NCI-H526 treated with DMSO at 0.1 percent for 48 hours (cell line): ENCODE data around the gene RUSC2.
"Not testable (repeated sequence)": the region's sequence is repeated elsewhere in the genome, so short reads cannot be mapped to it uniquely, and the experiment has no call there.

Source experiments
- DNase-seq: peaks from one replicate; lab custom pipeline; 2025; lab: John Stamatoyannopoulos, UW

Gene RUSC2

DNA sequence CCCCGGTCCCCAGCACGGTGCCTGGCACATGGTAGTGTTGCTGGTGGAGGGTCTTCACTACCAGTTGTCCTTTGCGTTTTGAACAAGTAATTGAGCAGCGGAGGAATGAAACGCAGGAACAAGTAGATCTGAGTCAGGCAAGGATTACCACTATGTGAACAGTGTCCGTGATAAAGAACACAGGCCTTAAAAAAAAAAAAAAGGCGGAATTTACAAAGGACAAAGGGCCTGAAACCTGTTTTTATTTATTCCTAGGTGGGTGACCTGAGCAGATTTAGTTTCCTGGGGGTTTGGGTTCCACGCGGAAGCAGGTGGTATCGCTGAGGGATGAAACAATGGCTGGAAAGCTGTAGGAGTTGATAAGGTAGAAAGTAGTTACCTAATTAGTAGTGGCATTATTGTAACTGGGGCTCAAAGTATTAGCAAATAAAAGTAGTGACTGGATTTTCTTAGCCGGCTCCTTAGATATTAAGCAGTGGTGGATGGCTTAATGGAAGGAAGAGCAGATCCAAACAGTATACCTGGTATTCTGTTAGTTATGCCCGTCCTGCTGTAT is 1.1 kb downstream of the RUSC2 start:
- peak; percentile 32 for DNase-seq

DNA sequence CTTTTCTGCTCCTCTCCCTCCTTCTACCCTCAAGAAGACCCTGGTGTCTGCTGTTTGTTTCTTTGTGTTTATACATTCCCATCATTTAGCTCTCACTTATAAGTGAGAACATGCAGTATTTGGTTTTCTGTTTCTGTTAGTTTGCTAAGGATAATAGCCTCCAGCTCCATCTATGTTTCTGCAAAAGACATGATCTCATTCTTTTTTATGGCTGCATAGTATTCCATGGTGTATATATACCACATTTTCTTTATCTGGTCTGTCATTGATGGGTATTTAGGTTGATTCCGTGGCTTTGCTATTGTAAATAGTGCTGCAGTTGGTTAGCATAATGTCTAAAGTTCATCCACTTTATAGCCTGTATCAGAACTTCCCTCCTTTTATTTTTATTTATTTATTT is 3.2 kb downstream of the RUSC2 start:
- DNase-seq, result not testable (repeated sequence)

DNA sequence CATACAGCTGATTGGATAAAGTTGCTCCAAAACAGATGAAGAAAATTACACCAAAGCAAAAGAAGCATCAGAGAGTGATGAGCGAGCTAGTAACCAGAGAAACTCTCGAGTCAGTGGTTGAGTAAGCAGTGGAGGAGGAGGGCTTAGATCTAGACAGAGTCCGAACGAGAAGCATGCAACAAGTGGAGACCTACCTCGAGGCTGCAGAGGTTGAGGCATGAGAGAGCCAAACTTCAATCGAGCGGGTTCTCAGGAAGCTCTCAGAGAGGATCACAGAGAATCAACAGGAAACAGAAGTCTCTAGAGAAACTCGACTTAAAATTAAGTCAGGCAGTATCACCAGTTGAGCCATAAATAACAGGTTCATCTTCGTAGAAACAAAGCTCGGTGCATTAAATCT is 6.1 kb downstream of the RUSC2 start:
- DNase-seq, result no peak

DNA sequence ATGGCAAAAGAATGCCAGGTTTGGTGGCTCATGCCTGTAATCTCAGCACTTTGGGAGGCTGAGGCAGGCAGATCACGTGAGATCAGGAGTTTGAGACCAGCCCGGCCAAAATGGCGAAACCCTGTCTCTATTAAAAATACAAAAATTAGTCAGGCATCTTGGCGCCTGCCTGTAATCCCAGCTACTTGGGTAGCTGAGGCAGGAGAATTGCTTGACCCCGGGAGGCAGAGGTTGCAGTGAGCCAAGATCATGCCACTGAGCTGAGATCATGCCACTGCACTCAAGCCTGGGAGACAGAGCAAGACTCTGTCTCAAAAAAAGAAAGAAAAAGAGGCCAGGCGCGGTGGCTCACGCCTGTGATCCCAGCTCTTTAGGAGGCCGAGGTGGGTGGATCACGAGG is 8.3 kb downstream of the RUSC2 start:
- not testable (repeated sequence) for DNase-seq

DNA sequence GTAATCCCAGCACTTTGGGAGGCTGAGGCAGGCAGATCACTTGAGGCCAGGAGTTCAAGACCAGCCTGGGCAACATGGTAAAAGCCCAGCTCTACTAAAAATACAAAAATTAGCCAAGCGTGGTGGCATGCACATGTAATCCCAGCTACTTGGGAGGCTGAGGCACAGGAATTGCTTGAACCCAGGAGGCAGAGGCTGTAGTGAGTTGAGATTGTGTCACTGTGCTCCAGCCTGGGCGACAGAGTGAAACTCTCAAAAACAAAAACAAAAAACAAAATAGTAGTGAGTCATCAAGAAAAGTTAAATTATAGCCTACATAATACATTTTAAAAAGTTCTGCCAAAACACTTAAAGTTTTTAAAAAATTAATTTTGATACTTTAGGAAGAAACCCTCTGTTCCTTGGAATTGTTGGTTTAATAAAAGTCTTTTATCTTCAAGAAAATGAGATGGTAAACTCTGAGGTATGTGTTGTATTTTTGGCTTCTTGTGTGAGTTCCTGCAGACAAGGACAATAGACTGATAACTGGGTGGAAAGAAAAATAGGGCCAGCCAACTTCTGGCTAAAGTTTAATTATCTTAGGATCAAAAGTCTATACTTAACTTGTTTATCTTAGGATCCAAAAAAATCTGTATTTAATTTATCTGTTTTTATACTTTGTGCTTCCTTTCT is 9.3 kb downstream of the RUSC2 start:
- no peak for DNase-seq

DNA sequence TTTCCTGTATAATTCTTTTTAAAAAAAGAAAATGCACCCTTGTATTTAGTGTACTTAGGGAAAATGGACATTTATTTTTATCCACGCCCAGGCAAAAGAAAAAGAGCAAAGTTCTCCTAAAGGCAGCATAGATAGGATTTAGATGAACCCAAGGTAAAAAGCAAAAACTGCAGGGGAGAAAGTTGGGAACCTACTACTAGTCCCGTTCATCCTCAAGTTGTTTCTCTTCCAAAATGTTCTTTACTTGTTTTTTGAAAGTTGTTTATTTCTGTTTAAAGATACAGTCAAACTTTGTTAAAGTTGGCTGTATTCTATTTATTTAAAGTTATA is 9.8 kb downstream of the RUSC2 start:
- DNase-seq, result no peak

DNA sequence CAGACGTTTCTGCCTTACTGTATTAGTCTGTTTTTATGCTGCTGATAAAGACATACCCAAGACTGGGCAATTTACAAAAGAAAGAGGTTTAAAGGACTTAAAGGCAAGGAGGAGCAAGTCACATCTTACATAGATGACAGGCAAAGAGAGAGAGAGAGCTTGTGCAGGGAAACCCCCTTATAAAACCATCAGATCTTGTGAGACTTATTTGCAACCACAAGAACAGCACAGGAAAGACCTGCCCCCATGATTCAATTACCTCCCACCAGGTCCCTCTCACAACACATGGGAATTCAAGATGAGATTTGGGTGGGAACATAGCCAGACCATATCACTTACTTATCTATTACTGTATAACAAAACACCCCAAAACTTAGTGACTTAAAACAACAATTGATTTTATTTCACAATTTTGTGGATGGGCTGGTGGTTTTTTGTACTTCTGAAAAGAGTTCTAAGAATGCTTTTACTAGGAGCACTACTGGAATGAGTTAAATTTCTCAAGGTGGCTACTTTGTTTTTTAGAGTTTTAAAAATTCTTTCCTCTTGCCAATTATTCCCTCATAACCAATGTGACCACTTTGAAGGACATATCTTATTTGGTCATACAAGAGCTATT is 10.3 kb downstream of the RUSC2 start:
- DNase-seq, result no peak

DNA sequence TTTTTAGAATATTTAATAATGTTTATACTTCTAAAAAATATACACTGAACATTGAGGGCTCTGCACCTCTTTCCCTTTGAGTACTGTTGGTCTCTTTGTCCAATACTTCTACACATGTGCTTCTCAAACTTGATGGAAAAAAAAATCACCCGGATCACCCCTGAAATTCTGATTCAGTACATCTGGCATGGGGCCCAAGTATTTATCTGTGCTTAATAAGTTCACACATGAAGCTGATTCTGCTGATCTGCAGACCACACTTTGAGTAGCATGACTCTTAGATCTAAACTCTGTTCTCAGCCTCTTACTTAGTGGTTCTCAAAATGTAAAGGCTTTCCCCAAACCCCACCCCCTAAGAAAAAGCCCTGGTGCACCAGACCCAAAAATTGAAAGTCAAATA is 12.0 kb downstream of the RUSC2 start:
- no peak for DNase-seq

DNA sequence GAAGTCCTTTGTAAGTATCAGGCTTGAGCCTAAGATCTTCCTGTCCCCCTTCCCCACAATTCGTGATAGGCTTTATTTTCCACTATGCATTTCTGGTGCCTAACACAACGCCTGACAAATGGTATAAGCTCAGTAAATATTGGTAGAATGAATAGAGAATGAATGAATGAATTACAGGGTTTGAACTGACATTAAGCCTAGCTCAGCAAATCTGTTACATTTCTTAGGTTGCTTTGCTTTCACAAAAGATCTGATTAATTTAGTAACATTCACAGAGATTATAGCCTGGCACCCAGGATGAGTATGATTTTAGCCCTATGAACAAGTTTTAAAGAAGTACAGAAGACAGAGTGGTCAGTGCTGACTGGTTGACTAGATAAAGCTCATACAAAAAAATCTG is 16.4 kb downstream of the RUSC2 start:
- no peak for DNase-seq

DNA sequence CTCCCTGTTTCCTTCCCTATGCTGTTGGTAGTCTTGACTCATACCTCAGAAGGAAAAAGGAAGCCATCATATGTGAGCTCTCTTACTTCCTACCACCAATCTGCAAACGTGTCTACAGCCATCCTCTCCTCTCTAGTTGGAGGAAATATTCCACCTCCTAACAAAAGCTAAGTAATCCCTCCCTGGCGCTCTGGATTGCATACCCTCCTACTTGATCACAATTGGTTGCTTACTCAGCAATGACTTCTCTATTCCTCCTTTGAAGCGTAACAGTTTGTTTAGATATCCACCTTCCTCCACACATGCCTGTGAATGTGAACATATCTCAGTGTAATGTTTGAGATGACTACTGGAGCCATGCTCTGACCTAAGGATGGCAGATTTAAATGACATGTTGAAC is 18.2 kb downstream of the RUSC2 start:
- no peak for DNase-seq

DNA sequence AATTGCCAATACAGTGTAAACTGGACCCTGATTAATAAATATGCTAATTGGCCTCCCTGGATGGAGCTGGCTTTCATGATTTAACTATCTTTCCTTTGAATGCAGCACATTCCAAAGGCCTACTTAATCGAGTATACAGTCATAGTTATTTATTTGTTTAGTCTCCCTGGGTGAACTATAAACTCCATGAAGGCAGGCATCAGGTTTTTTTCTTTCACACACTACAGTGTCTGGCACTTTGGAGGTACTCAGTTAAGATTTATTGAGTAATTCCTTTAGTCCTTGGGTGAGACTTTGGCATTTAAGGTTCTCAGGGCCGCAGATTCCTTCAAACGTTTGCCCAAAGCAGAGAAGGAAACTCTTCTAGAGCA is 20.5 kb downstream of the RUSC2 start:
- DNase-seq, result no peak

DNA sequence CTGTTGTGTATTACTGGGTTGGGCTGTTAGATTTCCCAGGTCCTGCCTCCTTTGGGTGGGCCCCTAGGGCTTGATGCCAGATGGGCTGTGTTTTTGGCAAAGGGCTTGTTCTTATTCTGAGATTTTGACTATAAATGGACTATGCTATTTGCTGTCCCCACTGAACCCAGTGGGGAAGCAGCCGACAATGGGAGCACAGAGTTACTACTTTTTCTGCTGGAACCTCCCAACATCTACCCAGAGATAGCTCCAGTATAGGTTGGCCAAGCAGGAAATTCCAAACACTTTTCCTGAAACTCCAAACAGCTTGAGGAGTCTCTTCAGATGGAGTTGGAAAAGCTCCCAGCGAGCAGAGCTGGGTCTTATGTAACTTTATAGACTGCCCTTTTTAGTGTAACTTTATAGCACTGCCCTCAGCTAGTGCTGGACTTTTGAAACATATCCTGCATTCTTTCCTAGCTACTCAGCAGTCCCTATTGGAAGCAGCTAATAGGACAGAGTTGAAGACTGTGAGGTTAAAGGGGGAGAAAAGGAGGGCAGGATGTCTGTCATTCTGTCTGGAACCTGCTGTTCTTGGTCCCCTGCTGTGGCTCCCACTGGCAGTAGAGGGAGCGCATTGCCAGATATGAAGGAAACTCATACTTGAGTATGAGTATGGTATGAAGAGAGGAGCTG is 21.0 kb downstream of the RUSC2 start:
- DNase-seq, result no peak

DNA sequence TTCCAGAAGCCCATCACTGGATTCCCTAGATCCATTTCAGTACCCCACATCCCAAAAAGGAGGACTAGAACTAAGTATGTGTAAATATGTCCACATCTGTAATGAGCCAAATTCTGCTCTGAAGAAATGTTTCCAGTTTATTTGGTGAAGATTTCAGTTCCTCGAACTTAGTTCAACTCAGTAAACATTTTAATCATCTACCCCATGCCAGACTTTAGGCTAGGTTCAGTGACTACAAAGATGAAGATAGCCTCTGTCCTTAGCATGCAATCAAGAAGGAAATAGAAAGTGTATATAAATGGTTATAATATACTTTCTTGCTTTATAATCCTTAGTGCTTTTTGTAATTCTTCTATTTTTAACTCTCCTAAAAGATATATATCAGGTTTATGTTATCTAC is 21.5 kb downstream of the RUSC2 start:
- no peak for DNase-seq

DNA sequence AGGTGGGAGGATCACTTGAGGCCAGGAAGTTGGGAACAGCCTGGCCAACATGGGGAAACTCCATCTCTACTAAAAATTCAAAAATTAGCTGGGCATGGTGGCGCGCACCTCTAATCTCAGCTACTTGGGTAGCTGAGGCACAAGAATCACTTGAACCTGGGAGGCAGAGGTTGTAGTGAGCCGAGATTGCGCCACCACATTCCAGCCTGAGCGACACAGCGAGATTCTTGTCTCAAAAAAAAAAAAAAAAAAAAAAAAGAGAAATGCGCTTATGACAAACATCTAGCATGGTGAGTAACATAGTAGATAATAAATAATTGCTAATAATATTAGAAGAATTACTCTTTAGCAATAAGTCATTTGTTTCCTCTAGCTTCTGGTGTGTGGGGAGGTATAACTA is 25.9 kb downstream of the RUSC2 start:
- no peak for DNase-seq

DNA sequence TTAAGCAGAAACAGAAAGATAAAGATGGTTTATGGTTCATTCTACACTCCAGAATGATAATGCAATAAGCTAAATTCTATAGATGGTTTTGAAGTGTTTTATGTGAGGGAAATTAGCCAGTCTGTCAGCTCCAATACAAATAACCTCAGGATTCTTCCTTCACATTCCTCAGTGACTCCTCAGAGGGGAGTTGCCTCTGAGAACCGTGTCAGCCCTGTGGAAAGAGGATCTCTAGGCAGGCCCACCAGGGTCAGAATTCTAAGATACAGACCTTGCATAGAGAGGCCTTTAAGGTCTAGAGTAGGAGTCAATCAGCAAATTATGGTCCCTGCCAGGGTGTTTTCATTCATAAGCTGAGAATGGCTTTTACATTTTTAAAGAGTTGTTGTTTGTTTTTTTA is 26.6 kb downstream of the RUSC2 start:
- DNase-seq, result no peak

DNA sequence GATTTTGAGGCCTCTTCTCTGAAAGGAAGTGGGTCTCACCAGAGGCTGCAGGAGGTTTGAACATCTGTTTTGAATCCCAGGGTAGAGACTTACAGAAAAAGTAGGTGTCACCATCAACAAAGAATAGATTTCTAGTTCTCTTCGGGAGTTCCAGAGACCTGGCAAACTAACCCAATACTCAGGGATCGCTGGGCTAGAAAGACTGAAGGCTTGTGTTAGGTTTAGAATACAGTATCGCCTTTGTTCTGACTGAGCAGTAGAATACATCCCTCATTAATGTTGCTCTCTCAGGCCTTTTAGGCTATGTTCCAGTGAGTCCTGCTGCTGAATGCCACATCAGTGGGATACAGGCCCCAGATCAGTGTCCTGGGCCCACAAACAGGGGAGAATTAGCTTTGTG is 27.2 kb downstream of the RUSC2 start:
- DNase-seq, result peak; percentile 36

DNA sequence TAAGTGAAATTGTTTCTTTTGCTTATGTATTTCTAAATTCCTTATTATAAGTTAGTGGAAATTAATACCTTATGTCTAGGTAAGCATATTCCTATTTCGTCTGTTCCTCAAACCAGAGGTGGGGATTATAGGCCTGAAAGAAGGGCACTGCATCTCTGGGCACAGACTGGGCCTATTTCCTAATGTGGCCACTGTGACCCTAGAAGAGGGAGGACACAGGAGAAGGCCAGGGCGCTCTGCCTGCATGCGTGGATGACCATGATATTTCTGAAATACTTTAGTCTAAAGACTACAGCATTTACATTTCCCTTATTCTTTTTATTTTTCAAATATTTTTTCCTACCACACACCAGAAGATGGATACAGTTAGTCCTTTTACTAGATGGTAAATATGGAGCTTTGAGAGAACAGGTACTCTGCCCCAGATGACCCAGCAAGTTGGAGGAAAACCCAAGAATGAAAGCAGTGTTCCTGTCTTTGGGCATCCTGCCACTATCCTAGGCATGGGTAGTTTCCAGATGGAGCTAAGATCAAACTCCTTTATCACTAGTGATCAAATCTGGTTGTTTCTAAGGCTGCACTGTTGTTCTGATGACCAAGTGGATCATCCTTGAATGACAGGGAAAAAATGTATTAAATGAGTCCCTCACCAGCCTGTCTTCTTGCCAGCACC is 27.8 kb downstream of the RUSC2 start:
- no peak for DNase-seq

DNA sequence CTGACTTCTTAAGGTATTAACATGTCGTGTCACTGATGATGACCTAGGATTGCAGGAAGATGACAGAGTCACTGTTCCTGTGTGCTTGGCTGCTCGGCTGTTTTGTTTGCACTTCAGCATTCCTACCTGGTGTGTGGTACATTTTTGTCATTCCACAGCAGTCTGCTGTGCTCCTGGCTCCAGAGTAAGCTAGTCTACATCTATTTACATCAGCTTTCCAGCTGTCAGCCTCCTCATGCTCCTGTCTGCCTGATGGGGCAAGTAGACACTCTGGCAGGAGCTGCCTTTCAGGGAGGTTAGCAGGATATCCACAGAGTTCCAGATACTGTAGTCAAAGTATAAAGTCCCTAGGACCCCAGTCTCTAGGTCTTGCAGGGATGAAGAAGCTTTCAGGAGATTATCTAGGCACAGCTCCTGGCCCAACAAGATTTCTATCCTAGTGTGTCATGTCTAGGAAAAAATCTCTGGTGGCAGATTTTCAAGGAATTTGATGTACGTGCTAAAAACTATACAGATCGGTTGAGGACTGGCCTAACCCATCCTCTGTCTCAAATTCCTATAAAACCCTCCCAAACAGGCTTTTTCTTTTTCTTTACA is 28.4 kb downstream of the RUSC2 start:
- no peak for DNase-seq

DNA sequence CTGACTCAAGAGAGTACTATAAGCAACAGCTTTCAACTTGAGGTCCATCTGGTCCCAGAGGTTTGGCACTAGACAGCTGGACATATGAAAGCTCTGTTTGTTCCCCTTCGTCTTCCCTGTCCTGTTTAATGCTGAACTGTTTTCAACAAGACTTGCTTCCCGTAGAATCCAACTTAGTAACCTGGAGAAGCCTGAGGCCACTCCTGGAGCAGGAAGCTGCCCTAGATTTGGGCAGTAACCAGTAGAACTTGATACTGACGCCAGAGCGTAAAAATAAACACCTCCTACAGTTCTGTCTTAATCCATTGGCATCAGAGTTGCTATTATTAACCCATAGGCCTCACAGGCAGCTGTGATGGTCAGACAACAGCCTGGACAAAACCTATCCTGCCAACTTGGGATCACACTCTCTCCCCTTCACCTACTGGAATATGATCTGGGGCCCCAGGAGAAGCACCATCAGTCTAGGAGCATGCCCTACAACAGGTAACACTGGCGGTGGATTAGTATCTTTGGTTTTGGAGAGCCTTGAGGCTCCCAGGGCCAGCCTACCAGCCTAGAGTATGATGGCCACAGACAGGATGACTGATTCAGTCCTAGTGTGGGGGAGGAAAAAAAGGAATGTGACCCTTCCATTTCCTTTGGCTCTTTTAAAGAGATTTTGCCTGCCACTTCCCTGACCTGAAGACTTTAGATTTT is 29.2 kb downstream of the RUSC2 start:
- DNase-seq, result no peak

DNA sequence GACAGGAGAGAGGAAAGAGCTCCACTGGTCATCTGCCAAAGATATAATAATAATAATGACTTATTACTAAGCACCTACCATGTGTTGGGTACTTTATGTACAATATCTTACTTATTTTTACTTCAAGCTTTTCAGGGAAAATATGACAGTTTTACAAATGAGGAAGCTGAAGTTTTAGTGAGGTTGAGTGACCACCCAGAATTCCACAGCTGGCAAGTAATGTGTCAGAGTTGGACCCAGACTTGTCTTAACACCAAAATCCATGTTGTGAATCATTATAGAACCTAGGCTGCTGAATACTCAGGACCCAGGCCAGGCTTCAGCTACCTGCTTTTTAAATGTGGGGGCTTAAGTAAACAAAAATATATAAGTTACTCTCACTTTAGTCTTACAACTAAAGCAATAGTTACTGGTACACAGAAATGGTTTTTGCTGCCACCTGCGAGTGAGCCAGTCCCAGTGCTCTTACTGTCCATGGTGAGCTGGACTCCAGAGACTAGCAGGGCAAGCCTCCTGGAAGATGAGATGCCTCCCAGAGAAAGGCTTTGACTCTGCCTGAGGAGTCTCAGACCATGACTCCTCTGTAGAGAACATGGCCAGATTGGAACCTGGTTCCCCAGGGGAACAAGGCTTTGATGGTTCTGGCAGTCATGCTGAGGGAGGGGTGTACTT is 29.9 kb downstream of the RUSC2 start:
- no peak for DNase-seq

DNA sequence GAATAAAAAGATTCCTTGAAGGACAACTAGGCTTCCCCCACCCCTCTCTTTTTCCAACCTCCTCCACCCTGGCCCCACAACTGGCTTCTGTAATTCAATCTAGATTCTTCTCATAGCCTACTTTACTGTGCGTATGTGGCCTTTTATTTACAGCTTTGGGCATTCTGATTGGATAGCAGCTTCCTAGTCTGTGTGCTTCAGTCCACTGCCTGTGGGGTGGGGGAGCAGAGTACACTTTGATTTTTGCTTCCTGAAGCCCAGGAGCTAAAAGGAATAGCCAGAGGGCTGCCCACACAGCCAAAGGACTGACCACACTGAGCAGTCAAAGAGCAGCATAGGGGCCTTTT is 30.4 kb downstream of the RUSC2 start:
- DNase-seq, result no peak

DNA sequence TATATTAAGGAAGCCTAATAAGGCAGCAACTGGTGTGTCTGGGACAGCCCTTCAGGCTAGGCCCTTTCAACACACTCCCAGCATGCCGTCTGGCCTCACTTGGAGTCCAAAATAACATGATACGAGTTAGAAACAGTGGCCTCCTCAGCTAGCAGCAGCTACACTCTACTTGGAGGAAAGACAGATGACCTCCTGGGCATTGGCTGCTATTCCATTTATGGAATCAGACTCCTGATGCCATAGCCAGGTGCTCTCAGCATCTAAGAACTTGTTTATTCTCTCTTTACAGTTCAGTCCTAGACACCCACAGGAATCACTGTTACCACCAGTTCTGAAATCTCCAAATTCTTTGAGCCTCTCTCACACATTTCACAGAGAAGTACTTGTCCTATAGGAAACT is 31.8 kb downstream of the RUSC2 start:
- no peak for DNase-seq
